ENCODE results near the gene RHBG. TPM values are rescaled to one million over a fixed set of nuclear protein-coding genes. Genes with fewer than 3 reads are reported as not detected.

The RHBG gene
- polyA plus RNA-seq, 1 donor from 2014 or later: not detected

- Histone ChIP-seq H2AFZ (ENCODE audit: low read depth, low read length) (no peak overlapping the region), H3F3A (ENCODE audit: insufficient read depth, low read length, poor library complexity, severe bottlenecking) (no peaks in the 10 kb centered on the region), H3K9me3 (ENCODE audit: low read length) (no peaks in the 10 kb centered on the region), H3K9me2 (ENCODE audit: insufficient read depth, low read length) (no peaks in the 10 kb centered on the region), H4K20me1 (ENCODE audit: insufficient read depth) (no peaks in the 10 kb centered on the region), H3K9ac (ENCODE audit: low read length) (no peak overlapping the region), H3K27me3 (ENCODE audit: insufficient read depth, low read depth, low read length) (peaks cover 99% of the 10 kb centered on the region), H3K4me2 (ENCODE audit: low read length) (no peak overlapping the region), H3K4me3 (ENCODE audit: low read length) (no peak overlapping the region), H3K27ac (ENCODE audit: low read length) (no peak overlapping the region), H3K36me3 (ENCODE audit: insufficient read depth, low read length) (no peaks in the 10 kb centered on the region), H3K79me2 (replicated peaks; ENCODE audit: insufficient read depth, low read length) (no peaks in the 10 kb centered on the region)
- TF ChIP-seq TAF1 (IDR thresholded peaks at IDR 0.05; ENCODE audit: low read depth): no peak
- TF ChIP-seq REST (IDR thresholded peaks at IDR 0.05; ENCODE audit: borderline replicate concordance): no peak
- TF ChIP-seq MXI1 (conservative IDR thresholded peaks at IDR 0.05; ENCODE audit: poor library complexity, severe bottlenecking): no peak
- no peak for TF ChIP-seq EP300 (conservative IDR thresholded peaks at IDR 0.05; ENCODE audit: poor library complexity, severe bottlenecking)
- TF ChIP-seq SMC3 (conservative IDR thresholded peaks at IDR 0.05; ENCODE audit: poor library complexity): no peak
- no peak for TF ChIP-seq CTCF (IDR thresholded peaks at IDR 0.05; ENCODE audit: poor library complexity, severe bottlenecking)
- TF ChIP-seq POLR2AphosphoS5 (IDR thresholded peaks at IDR 0.05): no peak
- no peak for TF ChIP-seq RAD21 (conservative IDR thresholded peaks at IDR 0.05)
- TF ChIP-seq EZH2 (IDR thresholded peaks at IDR 0.05; ENCODE audit: borderline replicate concordance, insufficient read depth, low read length, poor library complexity, severe bottlenecking): no peak
These were observed 54.7 kb downstream of the RHBG start for GRCh38 chr1:156423422-156424352.

GRCh38 chr1:156424806-156425432 is 55.9 kb downstream of the RHBG start:
- Histone ChIP-seq H3K36me3 (ENCODE audit: insufficient read depth, low read length) (no peaks in the 10 kb centered on the region), H4K20me1 (ENCODE audit: insufficient read depth) (no peaks in the 10 kb centered on the region), H3K27ac (ENCODE audit: low read length) (no peak overlapping the region), H3K9ac (ENCODE audit: low read length) (no peak overlapping the region), H3F3A (ENCODE audit: insufficient read depth, low read length, poor library complexity, severe bottlenecking) (no peaks in the 10 kb centered on the region), H3K9me2 (ENCODE audit: insufficient read depth, low read length) (no peaks in the 10 kb centered on the region), H3K79me2 (replicated peaks; ENCODE audit: insufficient read depth, low read length) (no peaks in the 10 kb centered on the region), H3K27me3 (ENCODE audit: insufficient read depth, low read depth, low read length) (peaks cover 99% of the 10 kb centered on the region), H3K4me3 (ENCODE audit: low read length) (no peak overlapping the region), H2AFZ (ENCODE audit: low read depth, low read length) (no peak overlapping the region), H3K4me2 (ENCODE audit: low read length) (no peak overlapping the region), H3K9me3 (ENCODE audit: low read length) (no peaks in the 10 kb centered on the region)
- TF ChIP-seq EZH2 (IDR thresholded peaks at IDR 0.05; ENCODE audit: borderline replicate concordance, insufficient read depth, low read length, poor library complexity, severe bottlenecking) (no peak), RAD21 (conservative IDR thresholded peaks at IDR 0.05) (no peak), CTCF (IDR thresholded peaks at IDR 0.05; ENCODE audit: poor library complexity, severe bottlenecking) (no peak), REST (IDR thresholded peaks at IDR 0.05; ENCODE audit: borderline replicate concordance) (no peak), SMC3 (conservative IDR thresholded peaks at IDR 0.05; ENCODE audit: poor library complexity) (no peak), MXI1 (conservative IDR thresholded peaks at IDR 0.05; ENCODE audit: poor library complexity, severe bottlenecking) (no peak), TAF1 (IDR thresholded peaks at IDR 0.05; ENCODE audit: low read depth) (no peak), EP300 (conservative IDR thresholded peaks at IDR 0.05; ENCODE audit: poor library complexity, severe bottlenecking) (no peak), POLR2AphosphoS5 (IDR thresholded peaks at IDR 0.05) (no peak)

Measured in neural cell (in vitro differentiated cells).